GM12873 (cell line): ENCODE measurements around the gene IQCM.

Experiments used
- TF ChIP-seq, protein P1 (sequence below): IDR thresholded peaks from 2 replicates; pipeline ENCODE4 v1.5.1; 2012; ENCODE audit warnings: low read depth, mild to moderate bottlenecking, moderate library complexity, low read length, control low read depth; ENCODE audit not compliant: insufficient read depth; ENCODE audit errors: missing control alignments

Gene IQCM, protein sequence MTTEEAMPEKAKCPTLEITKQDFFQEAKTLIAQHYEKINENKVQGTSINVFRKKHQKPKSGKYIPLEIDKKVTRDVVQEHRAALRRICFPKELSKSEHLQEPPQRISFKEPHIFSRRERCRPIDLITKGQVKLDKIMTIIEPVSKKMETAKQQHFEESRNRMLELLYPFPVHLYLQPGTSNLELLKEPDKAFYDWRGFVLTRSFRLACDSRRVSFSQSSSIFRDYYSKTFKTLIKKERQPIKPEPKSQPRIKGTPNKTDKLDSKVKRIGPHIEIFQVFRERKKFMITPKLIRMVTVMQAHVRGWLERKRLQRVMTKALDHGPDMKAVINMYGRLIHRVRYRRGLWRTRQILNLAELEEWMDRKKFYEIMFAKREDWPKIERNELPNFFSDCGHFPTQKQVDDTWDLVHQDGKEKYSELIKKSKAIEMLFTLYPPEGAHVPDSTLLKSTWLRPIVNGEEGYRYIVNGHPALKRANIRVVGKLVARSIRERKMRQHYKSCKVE

DNA sequence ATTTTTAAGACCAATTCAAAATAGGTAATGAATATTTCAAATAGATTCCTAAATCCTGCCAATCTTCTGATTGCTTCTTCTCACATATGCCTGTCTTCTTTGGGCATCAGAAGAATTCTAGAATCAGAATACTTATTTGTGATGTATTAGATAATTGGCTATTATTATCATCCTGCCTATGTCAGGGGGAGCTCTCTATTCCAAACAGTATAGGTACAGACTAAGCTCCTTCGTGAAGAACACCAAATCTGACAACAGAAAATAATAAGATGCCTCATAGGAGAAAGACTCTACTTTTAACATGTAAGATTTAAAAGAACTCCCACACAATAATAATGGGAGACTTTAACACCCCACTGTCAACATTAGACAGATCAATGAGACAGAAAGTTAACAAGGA is at the start of gene IQCM:
TSS of gene IQCM (minus strand) at position 101 of the 400 bp plus-strand sequence. CDS start 73,152 bp downstream, outside the sequence.
- TF ChIP-seq, protein P1, sequence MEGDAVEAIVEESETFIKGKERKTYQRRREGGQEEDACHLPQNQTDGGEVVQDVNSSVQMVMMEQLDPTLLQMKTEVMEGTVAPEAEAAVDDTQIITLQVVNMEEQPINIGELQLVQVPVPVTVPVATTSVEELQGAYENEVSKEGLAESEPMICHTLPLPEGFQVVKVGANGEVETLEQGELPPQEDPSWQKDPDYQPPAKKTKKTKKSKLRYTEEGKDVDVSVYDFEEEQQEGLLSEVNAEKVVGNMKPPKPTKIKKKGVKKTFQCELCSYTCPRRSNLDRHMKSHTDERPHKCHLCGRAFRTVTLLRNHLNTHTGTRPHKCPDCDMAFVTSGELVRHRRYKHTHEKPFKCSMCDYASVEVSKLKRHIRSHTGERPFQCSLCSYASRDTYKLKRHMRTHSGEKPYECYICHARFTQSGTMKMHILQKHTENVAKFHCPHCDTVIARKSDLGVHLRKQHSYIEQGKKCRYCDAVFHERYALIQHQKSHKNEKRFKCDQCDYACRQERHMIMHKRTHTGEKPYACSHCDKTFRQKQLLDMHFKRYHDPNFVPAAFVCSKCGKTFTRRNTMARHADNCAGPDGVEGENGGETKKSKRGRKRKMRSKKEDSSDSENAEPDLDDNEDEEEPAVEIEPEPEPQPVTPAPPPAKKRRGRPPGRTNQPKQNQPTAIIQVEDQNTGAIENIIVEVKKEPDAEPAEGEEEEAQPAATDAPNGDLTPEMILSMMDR, result no peak

DNA sequence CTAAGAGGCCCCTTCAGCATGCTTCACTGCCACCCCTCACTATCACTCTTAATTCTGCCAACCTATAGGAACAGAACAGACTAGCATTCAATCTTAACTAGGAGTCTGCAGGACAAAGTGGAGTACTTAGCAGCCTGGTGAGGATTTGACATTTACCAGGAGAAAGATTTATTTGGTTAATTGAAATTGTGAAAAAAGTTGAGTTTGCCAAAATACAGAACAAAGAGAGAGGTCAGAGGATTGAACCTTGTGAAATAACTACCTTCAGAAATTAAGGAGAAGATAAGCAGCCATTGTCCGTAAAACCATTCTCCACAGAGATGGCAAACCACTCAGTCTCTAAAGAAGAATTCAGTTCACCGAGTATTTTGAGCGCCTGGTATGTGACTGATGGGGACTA is 41.8 kb upstream of the IQCM start:
- TF ChIP-seq, protein P1, result no peak

DNA sequence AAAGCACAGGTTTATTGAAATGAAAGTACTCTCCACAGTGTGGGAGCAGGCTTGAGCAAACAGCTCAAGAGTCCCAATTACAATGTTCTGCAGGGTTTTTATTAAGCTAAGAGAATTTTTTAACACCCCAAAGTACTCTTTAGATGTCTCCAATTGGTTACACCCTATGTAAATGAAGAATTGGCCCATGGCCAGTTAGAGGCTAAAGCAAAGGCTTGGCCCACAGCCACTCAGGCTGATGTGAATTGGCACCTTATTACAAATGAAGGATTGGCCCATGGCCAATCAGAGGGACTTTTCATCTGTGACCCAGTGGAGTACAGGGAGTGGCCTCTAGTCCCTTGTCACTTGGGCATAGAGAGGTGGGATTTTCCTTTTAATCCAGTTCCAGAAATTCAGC is 30.1 kb upstream of the IQCM start:
- TF ChIP-seq, protein P1, result no peak

DNA sequence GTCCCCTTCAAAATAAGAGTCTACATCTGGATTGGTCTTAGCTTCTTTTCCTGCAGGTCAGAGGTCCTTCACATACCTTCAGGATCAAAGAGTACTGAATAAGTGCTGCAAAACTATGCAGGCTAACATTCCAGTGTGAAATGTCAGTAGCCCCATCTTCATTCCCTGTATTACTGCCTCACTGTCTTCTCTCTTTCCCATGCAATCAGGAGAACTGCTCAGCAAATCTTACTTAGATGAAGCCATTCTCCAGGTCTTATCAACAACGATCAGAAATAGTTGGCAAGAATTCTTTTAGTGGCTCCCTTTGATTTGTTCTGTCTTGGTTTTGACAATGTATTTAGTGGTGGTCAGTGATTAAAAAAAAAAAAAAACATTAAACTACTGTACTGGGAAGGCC is 26.0 kb upstream of the IQCM start:
- TF ChIP-seq, protein P1, result no peak

DNA sequence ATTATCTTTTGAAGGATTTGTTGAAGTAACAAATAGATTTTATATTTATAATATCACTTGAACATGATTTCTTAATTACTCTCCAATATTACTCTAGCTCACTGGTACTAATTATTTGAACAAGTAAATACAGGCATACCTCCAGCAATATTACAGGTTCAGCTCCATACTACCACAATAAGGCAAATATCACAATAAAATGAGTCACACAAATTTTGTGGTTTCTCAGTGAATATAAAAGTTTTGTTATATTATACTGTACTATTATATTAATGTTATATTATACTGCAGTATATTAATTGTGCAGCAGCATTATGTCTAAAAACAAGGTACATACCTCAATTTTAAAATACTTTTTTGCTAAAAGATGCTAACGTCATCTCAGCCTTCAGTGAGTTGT is 22.4 kb upstream of the IQCM start:
- TF ChIP-seq, protein P1, result no peak

DNA sequence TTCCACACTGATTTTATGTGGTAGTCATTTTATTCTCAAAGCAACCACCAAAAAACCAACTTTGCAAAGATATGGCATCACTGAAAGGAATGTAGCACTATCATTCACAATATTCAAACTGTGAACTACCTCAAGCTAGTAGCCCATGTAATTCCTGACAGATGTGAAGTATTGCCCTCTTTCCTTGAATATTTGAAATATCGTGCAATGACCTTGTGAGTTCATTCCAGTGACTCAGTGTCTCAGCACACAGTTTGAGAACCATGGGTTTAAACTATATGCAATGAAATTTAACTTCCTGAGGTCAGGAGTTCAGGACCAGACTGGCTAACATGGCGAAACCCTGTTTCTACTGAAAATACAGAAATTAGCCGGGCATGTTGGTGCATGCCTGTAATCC is 20.9 kb upstream of the IQCM start:
- TF ChIP-seq, protein P1, result no peak

DNA sequence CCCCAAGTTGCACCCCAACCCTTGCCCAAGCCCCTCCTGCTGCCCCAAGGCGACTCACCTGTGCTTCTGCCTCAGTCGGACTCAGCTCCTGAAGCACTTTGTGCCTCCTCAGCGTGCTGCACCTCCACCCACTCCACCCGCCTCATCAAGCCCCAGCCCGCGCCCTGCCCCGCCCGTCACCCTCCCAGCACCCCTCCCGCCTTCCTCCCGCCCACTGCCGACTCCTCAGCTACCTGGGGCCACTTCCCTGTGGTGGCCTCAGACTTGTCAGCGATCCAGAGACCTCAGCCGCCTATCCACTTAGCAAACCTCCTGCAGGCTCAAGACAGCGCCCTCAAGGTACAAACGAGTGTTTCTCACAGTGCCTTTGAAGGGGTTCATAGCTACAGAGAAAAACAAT is 19.6 kb upstream of the IQCM start:
- TF ChIP-seq, protein P1, result no peak
